Stimulated activated CD8-positive, alpha-beta memory T cell treated with anti-CD3 and anti-CD28 coated beads, Interleukin-4, amount 100 ng/mL, for 1 hour (primary cell): ENCODE measurements around the gene TIMP2.
A peak's percentile ranks its signal among the peaks of the same experiment; 100 is the strongest.
"Not testable (repeated sequence)": the region's sequence is repeated elsewhere in the genome, so short reads cannot be mapped to it uniquely, and the experiment has no call there.

Source experiments
- DNase-seq, 2 donors: peaks; one replicate each; pipeline ENCODE4 v3.0.0-alpha.2; 2020; ENCODE audit warnings: low read depth in 2 of 2, low spot score in 1 of 2

Gene TIMP2

DNA sequence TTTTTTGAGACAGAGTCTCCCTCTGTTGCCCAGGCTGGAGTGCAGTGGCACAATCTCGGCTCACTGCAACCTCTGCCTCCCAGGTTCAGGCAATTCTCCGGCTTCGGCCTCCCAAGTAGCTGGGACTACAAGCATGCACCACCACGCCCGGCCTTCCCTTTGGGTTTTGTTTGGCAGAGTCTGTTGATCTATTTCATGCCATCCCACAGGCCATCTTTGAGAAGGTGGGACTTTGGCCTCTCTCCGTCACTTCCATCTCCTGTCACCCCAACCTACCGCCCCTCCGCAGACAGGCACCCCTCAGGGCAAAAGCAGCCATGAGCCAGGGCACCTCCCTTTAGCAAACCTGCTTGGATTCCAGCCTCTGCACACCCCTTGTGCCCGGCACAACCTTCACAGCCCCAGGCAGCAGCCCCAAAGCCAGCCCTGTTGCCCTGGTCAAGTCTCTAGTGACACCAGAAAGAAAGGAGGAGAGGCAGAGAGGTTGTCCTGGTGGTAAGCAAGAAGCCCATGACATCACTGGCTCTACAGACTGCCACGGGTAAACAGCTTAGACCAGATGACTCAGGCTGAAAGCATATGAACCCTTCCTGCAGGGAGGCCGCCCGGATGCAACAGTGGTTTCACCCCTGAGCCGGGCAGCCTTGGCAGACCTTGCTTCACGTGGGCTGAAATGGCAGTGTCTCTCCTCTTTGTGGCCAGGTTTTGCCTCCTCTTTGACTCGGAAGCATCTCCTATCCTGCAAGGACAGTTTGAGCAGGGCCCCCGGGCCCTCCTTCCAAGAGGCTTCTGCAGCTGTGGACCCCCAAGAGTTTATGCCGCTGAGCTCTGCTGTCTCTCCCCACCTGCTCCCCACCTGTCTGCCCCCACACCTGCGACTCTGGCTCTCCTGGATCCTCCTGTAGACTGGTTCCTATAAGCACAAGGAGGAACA is 8.1 kb upstream of the TIMP2 start:
- DNase-seq, result no peak

- no peak for DNase-seq
Measured at GRCh38 chr17:78929908-78930775, 5.0 kb upstream of the TIMP2 start.

- no peak for DNase-seq
Measured at GRCh38 chr17:78925662-78926555, 722 bp upstream of the TIMP2 start.

GRCh38 chr17:78924481-78925151 is 571 bp downstream of the TIMP2 start:
- DNase-seq, result no peak

- DNase-seq, result peak in 1 of 2 donors; percentile 24
Measured at GRCh38 chr17:78923660-78924453, 1.3 kb downstream of the TIMP2 start.

- DNase-seq, result no peak
Measured at GRCh38 chr17:78922816-78923498, 2.2 kb downstream of the TIMP2 start.

- DNase-seq, result no peak
Measured at GRCh38 chr17:78921437-78921971, 3.7 kb downstream of the TIMP2 start.

GRCh38 chr17:78920528-78920927 is 4.7 kb downstream of the TIMP2 start:
- no peak for DNase-seq

- DNase-seq, result no peak
Measured at GRCh38 chr17:78919861-78920450, 5.2 kb downstream of the TIMP2 start.

DNA sequence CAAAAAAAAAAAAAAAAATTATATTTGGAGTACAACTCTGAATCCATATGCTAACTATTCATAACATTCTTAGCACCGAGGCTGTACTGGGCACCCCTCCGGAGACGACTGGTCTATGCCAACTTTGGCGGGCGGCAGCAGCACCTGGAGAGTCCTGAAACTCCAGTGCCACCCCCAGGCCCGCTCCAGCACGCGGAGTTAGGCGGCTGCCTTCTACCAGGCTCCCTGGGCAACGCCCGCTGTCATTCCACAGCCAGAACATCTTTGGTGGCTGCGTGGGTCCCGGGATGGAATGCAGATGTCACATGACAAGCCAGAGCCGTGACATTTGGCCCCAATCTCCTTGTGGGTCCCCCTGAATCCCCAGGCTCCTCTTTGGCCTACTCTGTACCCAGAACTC is 6.2 kb downstream of the TIMP2 start:
- DNase-seq, result no peak

- no peak for DNase-seq
Measured at GRCh38 chr17:78917451-78918275, 7.5 kb downstream of the TIMP2 start.

DNA sequence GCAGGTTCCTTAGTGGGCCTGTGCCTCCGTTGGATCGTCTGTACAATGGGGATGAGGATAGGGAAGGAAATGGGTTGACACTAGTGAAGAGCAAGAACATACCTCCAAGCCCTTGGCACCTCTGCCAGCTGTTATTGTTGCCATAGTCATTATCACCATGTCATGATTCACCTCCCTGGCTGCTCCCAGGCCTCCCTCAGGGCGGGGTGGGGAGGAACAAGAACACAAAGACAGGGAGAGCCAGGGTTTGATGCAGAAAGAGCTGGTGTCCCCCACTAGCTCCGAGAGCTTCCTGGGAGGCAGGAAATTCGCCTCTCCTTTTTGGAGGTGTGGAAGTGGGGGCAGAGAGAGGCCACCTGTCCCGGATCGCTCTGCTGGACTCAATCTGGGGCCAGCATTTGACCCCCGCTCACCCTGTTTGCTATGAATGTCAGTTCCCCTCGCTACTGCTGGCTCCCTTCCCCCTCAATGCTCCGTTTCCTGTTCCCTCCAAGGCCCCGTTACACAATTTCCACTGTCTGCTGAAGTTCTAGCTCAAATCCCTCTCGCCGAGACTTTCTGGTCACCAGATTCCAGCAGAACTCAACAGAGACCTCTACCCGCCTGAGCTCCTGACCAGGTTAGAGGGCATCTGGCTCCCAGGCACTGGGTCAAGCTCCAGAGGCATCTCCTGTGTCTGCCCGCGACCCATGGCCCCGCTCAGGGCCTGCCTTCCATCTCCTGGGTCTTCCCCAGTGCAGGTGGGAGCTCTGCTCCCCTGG is 9.1 kb downstream of the TIMP2 start:
- no peak for DNase-seq

DNA sequence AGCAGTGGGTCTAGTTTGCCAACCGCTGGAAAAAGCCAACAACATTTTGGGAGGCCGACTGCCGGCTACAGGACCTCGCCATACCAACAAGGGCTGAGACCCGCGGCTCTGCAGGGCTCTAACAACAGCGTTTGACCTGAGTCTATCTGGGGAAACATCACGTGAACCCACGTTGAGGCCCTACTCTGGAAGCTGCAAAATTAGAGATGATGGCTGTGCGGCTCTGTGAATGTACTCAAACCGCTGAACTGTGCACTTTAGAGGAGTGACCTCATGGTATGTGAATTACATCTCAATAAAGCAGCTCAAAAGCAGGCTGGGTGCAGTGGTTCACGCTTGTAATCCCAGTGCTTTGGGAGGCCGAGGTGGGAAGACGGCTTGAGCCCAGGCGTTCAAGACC is 12.1 kb downstream of the TIMP2 start:
- DNase-seq, result no peak

- DNase-seq, result no peak
Measured at GRCh38 chr17:78912082-78912481, 13.1 kb downstream of the TIMP2 start.

GRCh38 chr17:78911543-78911942 is 13.6 kb downstream of the TIMP2 start:
- DNase-seq, result not testable (repeated sequence)

GRCh38 chr17:78910497-78911284 is 14.5 kb downstream of the TIMP2 start:
- DNase-seq, result no peak
